ENCODE results near the gene LARGE1. TPM values are rescaled to one million over a fixed set of nuclear protein-coding genes. Genes with fewer than 3 reads are reported as not detected.

Gene LARGE1
- polyA plus RNA-seq, 3 donors = 0.05 to 0.13 TPM; not detected in 1

GRCh38 chr22:33337524-33337923 is 582.8 kb downstream of the LARGE1 start:
- DNase-seq = no peak
- Histone ChIP-seq H3K4me2 (replicated peaks; ENCODE audit: extremely low read depth, low read length, poor library complexity, severe bottlenecking) (no peak overlapping the region), H4K20me1 (ENCODE audit: insufficient read depth, low read length) (no peaks in the 10 kb centered on the region), H3K36me3 (replicated peaks in 1 of 2; ENCODE audit: control insufficient read depth in 1 of 2, insufficient read depth in 2 of 2, low read length in 2 of 2) (no peaks in the 10 kb centered on the region), H3K27ac (ENCODE audit: low read depth in 1 of 2, low read length in 2 of 2) (no peak overlapping the region), H3K79me2 (ENCODE audit: insufficient read depth, low read length) (no peaks in the 10 kb centered on the region), H3K9ac (ENCODE audit: insufficient read depth, low read length, poor library complexity, severe bottlenecking) (no peak overlapping the region), H3K27me3 (ENCODE audit: control insufficient read depth in 2 of 2, insufficient read depth in 2 of 2, low read length in 2 of 2) (no peaks in the 10 kb centered on the region), H3K4me3 (replicated peaks in 1 of 3; ENCODE audit: low read depth in 2 of 3, low read length in 3 of 3) (no peak overlapping the region), H2AFZ (ENCODE audit: insufficient read depth, low read depth, low read length, poor library complexity, severe bottlenecking) (no peak overlapping the region), H3K4me1 (ENCODE audit: control insufficient read depth in 1 of 2, insufficient read depth in 2 of 2, low read length in 2 of 2) (no peaks in the 10 kb centered on the region), H3K9me3 (replicated peaks in 1 of 2; ENCODE audit: control insufficient read depth in 1 of 2, insufficient read depth in 1 of 2, low read length in 2 of 2) (peaks cover 6 to 8% of the 10 kb centered on the region in 2 donors)
- TF ChIP-seq CTCF (IDR thresholded peaks at IDR 0.05) = no peak
- H3K4me1 Mint-ChIP-seq = no peaks in the 10 kb centered on the region
- WGBS (ENCODE audit: insufficient coverage) = 90% methylated on average over 9 of the region's 10 CpGs
- H3K36me3 Mint-ChIP-seq = no peaks in the 10 kb centered on the region
- peaks cover 0 to 2% (median 0%) of the 10 kb centered on the region in 3 donors for H3K27me3 Mint-ChIP-seq (ENCODE audit: low read depth in 3 of 3)
- intact Hi-C loops (cut with micrococcal nuclease) = no loop called here
- H3K27ac Mint-ChIP-seq = no peak overlapping the region
- peaks cover 0 to 24% (median 6%) of the 10 kb centered on the region in 7 donors for H3K9me3 Mint-ChIP-seq
- no peak overlapping the region for H3K4me3 Mint-ChIP-seq

- Histone ChIP-seq H3K36me3 (replicated peaks in 1 of 2; ENCODE audit: control insufficient read depth in 1 of 2, insufficient read depth in 2 of 2, low read length in 2 of 2) (no peaks in the 10 kb centered on the region), H3K4me2 (replicated peaks; ENCODE audit: extremely low read depth, low read length, poor library complexity, severe bottlenecking) (no peak overlapping the region), H3K4me1 (ENCODE audit: control insufficient read depth in 1 of 2, insufficient read depth in 2 of 2, low read length in 2 of 2) (no peaks in the 10 kb centered on the region), H3K27ac (ENCODE audit: low read depth in 1 of 2, low read length in 2 of 2) (no peak overlapping the region), H3K9me3 (replicated peaks in 1 of 2; ENCODE audit: control insufficient read depth in 1 of 2, insufficient read depth in 1 of 2, low read length in 2 of 2) (peaks cover 0 to 6% of the 10 kb centered on the region in 2 donors), H4K20me1 (ENCODE audit: insufficient read depth, low read length) (no peaks in the 10 kb centered on the region), H3K9ac (ENCODE audit: insufficient read depth, low read length, poor library complexity, severe bottlenecking) (no peak overlapping the region), H3K4me3 (replicated peaks in 1 of 3; ENCODE audit: low read depth in 2 of 3, low read length in 3 of 3) (no peak overlapping the region), H3K27me3 (ENCODE audit: control insufficient read depth in 2 of 2, insufficient read depth in 2 of 2, low read length in 2 of 2) (no peaks in the 10 kb centered on the region), H2AFZ (ENCODE audit: insufficient read depth, low read depth, low read length, poor library complexity, severe bottlenecking) (no peak overlapping the region), H3K79me2 (ENCODE audit: insufficient read depth, low read length) (no peaks in the 10 kb centered on the region)
- intact Hi-C loops (cut with micrococcal nuclease) = no loop called here
- H3K36me3 Mint-ChIP-seq = no peaks in the 10 kb centered on the region
- peaks cover 0 to 2% (median 0%) of the 10 kb centered on the region in 3 donors for H3K27me3 Mint-ChIP-seq (ENCODE audit: low read depth in 3 of 3)
- no peak overlapping the region for H3K4me3 Mint-ChIP-seq
- peaks cover 4 to 23% (median 8%) of the 10 kb centered on the region in 7 donors for H3K9me3 Mint-ChIP-seq
- no peak for DNase-seq
- WGBS (ENCODE audit: insufficient coverage) = no CpG with 5 or more reads among the region's 6 CpGs
- no peaks in the 10 kb centered on the region for H3K4me1 Mint-ChIP-seq
- no peak for TF ChIP-seq CTCF (IDR thresholded peaks at IDR 0.05)
- H3K27ac Mint-ChIP-seq = no peak overlapping the region
These were observed 584.5 kb downstream of the LARGE1 start for GRCh38 chr22:33335611-33336279.
